ENCODE measurements around the gene RAPGEF2. TPM values are rescaled to one million over a fixed set of nuclear protein-coding genes. Genes with fewer than 3 reads are reported as not detected.

RAPGEF2 gene
- total and polyA plus RNA-seq, 2 donors (not counting 1 experiment from before 2014, with no cell fraction given), result 10.9 to 45.8 TPM

DNA sequence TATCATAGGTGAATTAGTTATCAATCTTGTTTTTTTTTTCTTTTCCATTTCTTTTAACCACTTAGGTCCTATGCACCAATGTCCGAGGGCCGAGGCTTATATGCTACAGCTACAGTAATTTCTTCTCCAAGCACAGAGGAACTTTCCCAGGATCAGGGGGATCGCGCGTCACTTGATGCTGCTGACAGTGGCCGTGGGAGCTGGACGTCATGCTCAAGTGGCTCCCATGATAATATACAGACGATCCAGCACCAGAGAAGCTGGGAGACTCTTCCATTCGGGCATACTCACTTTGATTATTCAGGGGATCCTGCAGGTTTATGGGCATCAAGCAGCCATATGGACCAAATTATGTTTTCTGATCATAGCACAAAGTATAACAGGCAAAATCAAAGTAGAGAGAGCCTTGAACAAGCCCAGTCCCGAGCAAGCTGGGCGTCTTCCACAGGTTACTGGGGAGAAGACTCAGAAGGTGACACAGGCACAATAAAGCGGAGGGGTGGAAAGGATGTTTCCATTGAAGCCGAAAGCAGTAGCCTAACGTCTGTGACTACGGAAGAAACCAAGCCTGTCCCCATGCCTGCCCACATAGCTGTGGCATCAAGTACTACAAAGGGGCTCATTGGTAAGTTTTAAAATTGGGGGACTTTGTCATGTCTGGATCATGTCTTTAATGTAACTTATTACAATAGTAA lies 250.7 kb downstream of the RAPGEF2 start:
- CTCF ChIA-PET, result no interaction called here
- no peak overlapping the region for H3K27ac Mint-ChIP-seq

DNA sequence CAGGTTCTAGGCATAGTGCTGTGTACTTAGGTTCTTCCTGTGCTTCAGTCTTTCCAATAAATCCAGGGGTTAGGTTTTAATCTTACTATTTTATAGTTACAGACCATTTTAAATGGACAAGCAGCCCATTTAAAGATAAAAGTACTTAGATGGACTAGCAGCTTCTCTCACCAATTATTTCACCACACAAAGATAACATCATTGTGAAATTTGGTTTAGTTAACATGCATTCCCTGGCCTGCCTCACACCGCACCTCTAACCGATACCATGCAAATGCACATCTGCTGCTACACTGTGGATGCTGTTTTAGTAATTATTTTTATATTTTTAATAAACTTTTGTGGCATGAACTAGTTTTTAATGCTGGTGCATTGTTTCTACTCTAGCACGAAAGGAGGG lies 252.6 kb downstream of the RAPGEF2 start:
- Histone ChIP-seq H3K4me3 (ENCODE audit: control extremely low read depth in 1 of 5, extremely low read depth in 1 of 5, insufficient read depth in 1 of 5, low read depth in 2 of 5, low read length in 4 of 5) (no peak overlapping the region), H3K4me1 (ENCODE audit: control insufficient read depth in 2 of 2, insufficient read depth in 2 of 2, low read length in 2 of 2) (no peaks in the 10 kb centered on the region), H2AFZ (ENCODE audit: insufficient read depth, low read depth, low read length, poor library complexity, severe bottlenecking) (no peak overlapping the region), H4K20me1 (ENCODE audit: control insufficient read depth, insufficient read depth, low read length, poor library complexity, severe bottlenecking) (no peaks in the 10 kb centered on the region), H3K27ac (ENCODE audit: low read length in 2 of 2) (no peak overlapping the region), H3K27me3 (replicated peaks in 1 of 4; ENCODE audit: control extremely low read depth in 1 of 4, control insufficient read depth in 3 of 4, insufficient read depth in 4 of 4, low read length in 3 of 4) (no peaks in the 10 kb centered on the region), H3K9ac (ENCODE audit: low read length) (no peak overlapping the region), H3K9me3 (ENCODE audit: control extremely low read depth in 1 of 3, control insufficient read depth in 2 of 3, insufficient read depth in 1 of 3, low read length in 2 of 3) (no peaks in the 10 kb centered on the region), H3K36me3 (replicated peaks in 1 of 2; ENCODE audit: control extremely low read depth in 1 of 2, control insufficient read depth in 1 of 2, extremely low read depth in 1 of 2, insufficient read depth in 2 of 2, low read length in 1 of 2) (peaks cover 10 to 45% of the 10 kb centered on the region in 2 experiments), H3K79me2 (ENCODE audit: control insufficient read depth, insufficient read depth, low read length) (no peaks in the 10 kb centered on the region), H3K4me2 (replicated peaks; ENCODE audit: low read depth, low read length, poor library complexity, severe bottlenecking) (no peak overlapping the region)
- WGBS (ENCODE audit: insufficient coverage), result 100% methylated on average over 1 of the region's 3 CpGs
- DNase-seq (no peak), ATAC-seq (ENCODE audit: low read depth) (no peak)
- Mint-ChIP-seq H3K27ac (no peak overlapping the region), H3K4me3 (no peak overlapping the region), H3K9me3 (ENCODE audit: insufficient read depth) (no peaks in the 10 kb centered on the region), H3K4me1 (no peaks in the 10 kb centered on the region), H3K27me3 (no peaks in the 10 kb centered on the region)
- intact Hi-C loops (cut with micrococcal nuclease), result no loop called here
- CTCF ChIA-PET, result no interaction called here
- no peak for TF ChIP-seq EZH2 (IDR thresholded peaks at IDR 0.05; ENCODE audit: borderline replicate concordance, insufficient read depth, low read depth, low read length, poor library complexity, severe bottlenecking)
- POLR2A ChIA-PET, result no interaction called here

More for the DNA sequence above, 250.7 kb downstream of the RAPGEF2 start:
- Histone ChIP-seq H3K79me2 (ENCODE audit: control insufficient read depth, insufficient read depth, low read length) (no peaks in the 10 kb centered on the region), H3K27me3 (replicated peaks in 1 of 4; ENCODE audit: control extremely low read depth in 1 of 4, control insufficient read depth in 3 of 4, insufficient read depth in 4 of 4, low read length in 3 of 4) (no peaks in the 10 kb centered on the region), H3K36me3 (replicated peaks in 1 of 2; ENCODE audit: control extremely low read depth in 1 of 2, control insufficient read depth in 1 of 2, extremely low read depth in 1 of 2, insufficient read depth in 2 of 2, low read length in 1 of 2) (peaks cover 2 to 45% of the 10 kb centered on the region in 2 experiments), H4K20me1 (ENCODE audit: control insufficient read depth, insufficient read depth, low read length, poor library complexity, severe bottlenecking) (no peaks in the 10 kb centered on the region), H3K4me1 (ENCODE audit: control insufficient read depth in 2 of 2, insufficient read depth in 2 of 2, low read length in 2 of 2) (no peaks in the 10 kb centered on the region), H2AFZ (ENCODE audit: insufficient read depth, low read depth, low read length, poor library complexity, severe bottlenecking) (no peak overlapping the region), H3K4me2 (replicated peaks; ENCODE audit: low read depth, low read length, poor library complexity, severe bottlenecking) (no peak overlapping the region), H3K4me3 (ENCODE audit: control extremely low read depth in 1 of 5, extremely low read depth in 1 of 5, insufficient read depth in 1 of 5, low read depth in 2 of 5, low read length in 4 of 5) (no peak overlapping the region), H3K9me3 (ENCODE audit: control extremely low read depth in 1 of 3, control insufficient read depth in 2 of 3, insufficient read depth in 1 of 3, low read length in 2 of 3) (no peaks in the 10 kb centered on the region), H3K9ac (ENCODE audit: low read length) (no peak overlapping the region), H3K27ac (ENCODE audit: low read length in 2 of 2) (no peak overlapping the region)
- WGBS (ENCODE audit: insufficient coverage), result 94% methylated on average over 10 of the region's 15 CpGs
- Mint-ChIP-seq H3K4me1 (no peaks in the 10 kb centered on the region), H3K9me3 (ENCODE audit: insufficient read depth) (no peaks in the 10 kb centered on the region), H3K27me3 (no peaks in the 10 kb centered on the region), H3K4me3 (no peak overlapping the region)
- ATAC-seq (ENCODE audit: low read depth), result no peak
- POLR2A ChIA-PET, result no interaction called here
- TF ChIP-seq EZH2 (IDR thresholded peaks at IDR 0.05; ENCODE audit: borderline replicate concordance, insufficient read depth, low read depth, low read length, poor library complexity, severe bottlenecking), result no peak
- TF ChIP-seq, protein P1, sequence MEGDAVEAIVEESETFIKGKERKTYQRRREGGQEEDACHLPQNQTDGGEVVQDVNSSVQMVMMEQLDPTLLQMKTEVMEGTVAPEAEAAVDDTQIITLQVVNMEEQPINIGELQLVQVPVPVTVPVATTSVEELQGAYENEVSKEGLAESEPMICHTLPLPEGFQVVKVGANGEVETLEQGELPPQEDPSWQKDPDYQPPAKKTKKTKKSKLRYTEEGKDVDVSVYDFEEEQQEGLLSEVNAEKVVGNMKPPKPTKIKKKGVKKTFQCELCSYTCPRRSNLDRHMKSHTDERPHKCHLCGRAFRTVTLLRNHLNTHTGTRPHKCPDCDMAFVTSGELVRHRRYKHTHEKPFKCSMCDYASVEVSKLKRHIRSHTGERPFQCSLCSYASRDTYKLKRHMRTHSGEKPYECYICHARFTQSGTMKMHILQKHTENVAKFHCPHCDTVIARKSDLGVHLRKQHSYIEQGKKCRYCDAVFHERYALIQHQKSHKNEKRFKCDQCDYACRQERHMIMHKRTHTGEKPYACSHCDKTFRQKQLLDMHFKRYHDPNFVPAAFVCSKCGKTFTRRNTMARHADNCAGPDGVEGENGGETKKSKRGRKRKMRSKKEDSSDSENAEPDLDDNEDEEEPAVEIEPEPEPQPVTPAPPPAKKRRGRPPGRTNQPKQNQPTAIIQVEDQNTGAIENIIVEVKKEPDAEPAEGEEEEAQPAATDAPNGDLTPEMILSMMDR (IDR thresholded peaks at IDR 0.05), result no peak
- no peak for DNase-seq
- intact Hi-C loops (cut with micrococcal nuclease), result no loop called here

Measured in B cell (primary cell).